HCT116 (cell line): ENCODE results near the gene SIX5. TPM values are rescaled to one million over a fixed set of nuclear protein-coding genes. Genes with fewer than 3 reads are reported as not detected.
A peak's percentile ranks its signal among the peaks of the same experiment; 100 is the strongest.
"Not testable (repeated sequence)": the region's sequence is repeated elsewhere in the genome, so short reads cannot be mapped to it uniquely, and the experiment has no call there.

Experiments
- ATAC-seq: fragments of 200-7000 bp; cut with Tn5 transposase; 2 replicates; pipeline ENCODE4 v1.9.1; 2020; ENCODE audit warnings: mild to moderate bottlenecking, moderate library complexity
- BruUV-seq: library from RNA; stranded (reverse); fragments of 400-500 nt; replicated peaks from 2 replicates; lab custom pipeline; 2021; lab: Mats Ljungman, UMichigan
- CTCF ChIA-PET: fragments of 300-600 bp; sonication (Branson Sonifier 250); formaldehyde crosslinking; loops from one replicate; lab custom pipeline; 2021; ENCODE audit warnings: antibody characterized with exemption; lab: Charles Lee
- POLR2A ChIA-PET: fragments of 300-600, 350-600 bp; sonication (Branson Sonifier 250); formaldehyde crosslinking; loops from one replicate; lab custom pipeline; 2021; ENCODE audit warnings: antibody characterized with exemption; lab: Charles Lee
- RAD21 ChIA-PET, 2 experiments: fragments of 300-600 bp; sonication (Branson Sonifier 250); formaldehyde crosslinking; loops; one replicate each; lab custom pipeline; 2023; ENCODE audit warnings: low total read pairs in 2 of 2; ENCODE audit not compliant: uncharacterized antibody in 2 of 2, unreplicated experiment in 2 of 2, low non-redundant PET in 1 of 2; lab: Charles Lee
- DNase-seq: peaks from one replicate; pipeline ENCODE4 v3.0.0-alpha.2; 2010; ENCODE audit warnings: low read depth, low spot score
- H2AFZ ChIP-seq: fragments of 200-600 bp; shearing (Covaris generic), sonication (generic); 2 replicates; pipeline ENCODE4 v1.6.1; 2017; ENCODE audit warnings: low read depth, mixed run types, mixed read lengths, antibody characterized with exemption, low read length; ENCODE audit not compliant: poor library complexity, severe bottlenecking
- H3K27ac ChIP-seq: 2 replicates; pipeline ENCODE4 v1.5.1; 2012; ENCODE audit warnings: low read depth, low read length
- H3K27me3 ChIP-seq: fragments of 200-600 bp; sonication (generic); 2 replicates; pipeline ENCODE4 v1.6.1; 2016; ENCODE audit warnings: mixed run types, low read length, mixed read lengths; ENCODE audit not compliant: insufficient read depth
- H3K36me3 ChIP-seq, 2 experiments: fragments of 200-500 bp in 1 of 2; fragments of 200-600 bp in 1 of 2; sonication (Bioruptor generic) in 1 of 2; sonication (generic) in 1 of 2; 2 replicates each; pipeline versions ENCODE4 v1.5.1 to v1.6.1; 2014 to 2016; ENCODE audit warnings: low read length in 2 of 2, inconsistent platforms in 1 of 2, mixed read lengths in 1 of 2, mixed run types in 1 of 2; ENCODE audit not compliant: insufficient read depth in 2 of 2, control insufficient read depth in 1 of 2
- H3K4me1 ChIP-seq, 2 experiments: fragments of 200-600 bp in 1 of 2; sonication (generic) in 1 of 2; 2 replicates each; pipeline versions ENCODE4 v1.5.1 to v1.6.1; 2012 to 2017; ENCODE audit warnings: low read length in 2 of 2, inconsistent platforms in 1 of 2, mild to moderate bottlenecking in 1 of 2, mixed read lengths in 1 of 2, mixed run types in 1 of 2, moderate library complexity in 1 of 2; ENCODE audit not compliant: insufficient read depth in 2 of 2, control insufficient read depth in 1 of 2
- H3K4me2 ChIP-seq: fragments of 200-600 bp; sonication (generic); 2 replicates; pipeline ENCODE4 v1.6.1; 2017; ENCODE audit warnings: mixed run types, low read length, mixed read lengths
- H3K4me3 ChIP-seq, 2 experiments: fragments of 200-600 bp in 1 of 2; sonication (generic) in 1 of 2; replicated peaks in 1 of 2; 2 replicates each; pipeline ENCODE4 v1.5.1; 2011 to 2016; ENCODE audit warnings: low read length in 2 of 2, control low read depth in 1 of 2, low read depth in 1 of 2, mild to moderate bottlenecking in 1 of 2, mixed read lengths in 1 of 2, mixed run types in 1 of 2
- H3K79me2 ChIP-seq: fragments of 200-600 bp; sonication (generic); 2 replicates; pipeline ENCODE4 v1.6.1; 2017; ENCODE audit warnings: mild to moderate bottlenecking, mixed run types, low read length, moderate library complexity, mixed read lengths; ENCODE audit not compliant: insufficient read depth
- H3K9ac ChIP-seq: fragments of 200-600 bp; sonication (generic); 2 replicates; pipeline ENCODE4 v1.6.1; 2016; ENCODE audit warnings: low read length, mixed read lengths
- H3K9me2 ChIP-seq: fragments of 200-600 bp; sonication (generic), shearing (Covaris generic); 2 replicates; pipeline ENCODE4 v1.6.1; 2017; ENCODE audit warnings: mixed run types, mild to moderate bottlenecking, moderate library complexity; ENCODE audit not compliant: insufficient read depth
- H3K9me3 ChIP-seq, 2 experiments: fragments of 200-500 bp in 1 of 2; fragments of 200-600 bp in 1 of 2; sonication (Bioruptor generic) in 1 of 2; sonication (generic) in 1 of 2; 2 replicates each; pipeline ENCODE4 v1.6.1; 2014 to 2017; ENCODE audit warnings: low read length in 2 of 2, mixed read lengths in 2 of 2, inconsistent platforms in 1 of 2, low read depth in 1 of 2, mild to moderate bottlenecking in 1 of 2, mixed run types in 1 of 2, moderate library complexity in 1 of 2; ENCODE audit not compliant: control insufficient read depth in 1 of 2, insufficient read depth in 1 of 2
- H4K20me1 ChIP-seq: fragments of 200-600 bp; sonication (generic), shearing (Covaris generic); 2 replicates; pipeline ENCODE4 v1.6.1; 2017; ENCODE audit warnings: mixed run types, mild to moderate bottlenecking, moderate library complexity; ENCODE audit not compliant: insufficient read depth
- CEBPB ChIP-seq: IDR thresholded peaks from 2 replicates; pipeline ENCODE4 v1.6.1; 2012; ENCODE audit warnings: low read depth
- EGR1 ChIP-seq: IDR thresholded peaks from 2 replicates; pipeline ENCODE4 v1.6.1; 2012; ENCODE audit warnings: low read depth
- POLR2AphosphoS5 ChIP-seq: IDR thresholded peaks from 2 replicates; pipeline ENCODE4 v1.6.1; 2011; ENCODE audit warnings: mild to moderate bottlenecking, low read depth, low read length, moderate library complexity
- intact Hi-C: fragments of 100-400 bp; cut with micrococcal nuclease; formaldehyde crosslinking; loops from 2 replicates; pipeline ENCODE4 v1.10.0; 2022
- total RNA-seq: library from RNA; stranded (reverse); gene quantifications from one replicate; pipeline ENCODE4 v1.2.1, GENCODE V29; 2021; ENCODE audit not compliant: unreplicated experiment

Gene SIX5
- total RNA-seq, 1 experiment from 2014 or later = 18.3 TPM

GRCh38 chr19:45729800-45730290 lies 39.2 kb downstream of the SIX5 start:
- no peaks in the 10 kb centered on the region for H4K20me1 ChIP-seq
- BruUV-seq = TSS peak; percentile 65
- peaks cover 13 to 50% of the 10 kb centered on the region in 2 experiments for H3K4me1 ChIP-seq
- intact Hi-C loops = loop anchor here (1.0 to 2.0 kb wide), 2 partner anchors 8 to 41 kb away; no protein-coding TSS in a partner anchor
- ChIA-PET RAD21 (no interaction called here), POLR2A (interaction anchor here (1.0 kb wide), 2 partner anchors 10 to 40 kb away, joined by 3 to 6 read pairs; partner anchors contain the start of gene SIX5), CTCF (interaction anchor here (2.0 kb wide), 1 partner anchor 40 kb away, joined by 12 read pairs; the partner anchor contains the start of gene SIX5)
- peak overlapping the region; percentile 90 for H3K4me2 ChIP-seq
- no peak overlapping the region for H2AFZ ChIP-seq
- no peaks in the 10 kb centered on the region for H3K27me3 ChIP-seq
- peaks cover 59% of the 10 kb centered on the region for H3K79me2 ChIP-seq
- peak; percentile 68 for TF ChIP-seq EGR1
- no peak for TF ChIP-seq POLR2AphosphoS5
- TF ChIP-seq, all 23 proteins: peak for 1
- peak; percentile 8 for ATAC-seq
- Histone ChIP-seq H3K9ac (peak overlapping the region; percentile 96), H3K9me2 (no peaks in the 10 kb centered on the region), H3K9me3 (no peaks in the 10 kb centered on the region), H3K4me3 (peak overlapping the region; percentile 89 to 92), H3K27ac (peak overlapping the region; percentile 75), H3K36me3 (no peaks in the 10 kb centered on the region)
- DNase-seq = no peak

GRCh38 chr19:45728683-45729082 lies 40.4 kb downstream of the SIX5 start:
- H3K27ac ChIP-seq, H3K9me3 ChIP-seq, H3K9me2 ChIP-seq, DNase-seq, H3K27me3 ChIP-seq, H3K9ac ChIP-seq, POLR2A ChIA-PET, RAD21 ChIA-PET, H2AFZ ChIP-seq, intact Hi-C loops, H4K20me1 ChIP-seq, CTCF ChIA-PET, ATAC-seq, H3K4me2 ChIP-seq, BruUV-seq, H3K4me3 ChIP-seq, H3K36me3 ChIP-seq: not testable (repeated sequence)
- peak; percentile 64; the same call in 1 of the 2 replicates for TF ChIP-seq CEBPB
- H3K4me1 ChIP-seq = peaks cover 23 to 62% of the 10 kb centered on the region in 2 experiments
- H3K79me2 ChIP-seq = peaks cover 71% of the 10 kb centered on the region

- H3K27me3 ChIP-seq, H3K9ac ChIP-seq, ATAC-seq, intact Hi-C loops, H3K9me2 ChIP-seq, H3K4me2 ChIP-seq, H3K27ac ChIP-seq, DNase-seq, H3K4me3 ChIP-seq, POLR2A ChIA-PET, H3K9me3 ChIP-seq, RAD21 ChIA-PET, H4K20me1 ChIP-seq, H2AFZ ChIP-seq, BruUV-seq: not testable (repeated sequence)
- CTCF ChIA-PET = interaction anchor here (1.2 to 4.8 kb wide), 2 partner anchors 27 to 49 kb away, joined by 7 to 22 read pairs; partner anchors contain the start of genes QPCTL, SIX5 and SNRPD2
- H3K4me1 ChIP-seq = peaks cover 61 to 77% of the 10 kb centered on the region in 2 experiments
- H3K36me3 ChIP-seq = peaks cover 4 to 15% of the 10 kb centered on the region in 2 experiments; a peak in 2 of 4 replicates
- peaks cover 79% of the 10 kb centered on the region for H3K79me2 ChIP-seq
These were observed 49.0 kb downstream of the SIX5 start for GRCh38 chr19:45720065-45720464.
